Muscle layer of colon (tissue), 2 donors: ENCODE measurements around the gene CBARP.

ENCODE experiments used
- H3K27ac ChIP-seq: one replicate; pipeline ENCODE4 v1.7.0; 2013; ENCODE audit warnings: low read depth, mild to moderate bottlenecking, low read length, moderate library complexity
- H3K27me3 ChIP-seq, 2 donors: one replicate each; pipeline ENCODE4 v1.7.0; 2013; ENCODE audit warnings: low read length in 2 of 2, mild to moderate bottlenecking in 2 of 2; ENCODE audit not compliant: insufficient read depth in 2 of 2, control insufficient read depth in 1 of 2
- H3K36me3 ChIP-seq: one replicate; pipeline ENCODE4 v1.7.0; 2013; ENCODE audit warnings: mild to moderate bottlenecking, low read length; ENCODE audit not compliant: insufficient read depth
- H3K4me1 ChIP-seq: one replicate; pipeline ENCODE4 v1.7.0; 2013; ENCODE audit warnings: mild to moderate bottlenecking, low read length; ENCODE audit not compliant: insufficient read depth
- H3K4me3 ChIP-seq, 2 donors: one replicate each; pipeline ENCODE4 v1.7.0; 2013; ENCODE audit warnings: low read length in 2 of 2, low read depth in 1 of 2, mild to moderate bottlenecking in 1 of 2, moderate library complexity in 1 of 2
- H3K9ac ChIP-seq: one replicate; pipeline ENCODE4 v1.7.0; 2013; ENCODE audit warnings: low read length
- H3K9me3 ChIP-seq: one replicate; pipeline ENCODE4 v1.7.0; 2013; ENCODE audit warnings: mild to moderate bottlenecking, low read length
- donor health status: abdominal sarcoma.
- donor health status: Adenocarcinoma of cecum.

The CBARP gene, protein sequence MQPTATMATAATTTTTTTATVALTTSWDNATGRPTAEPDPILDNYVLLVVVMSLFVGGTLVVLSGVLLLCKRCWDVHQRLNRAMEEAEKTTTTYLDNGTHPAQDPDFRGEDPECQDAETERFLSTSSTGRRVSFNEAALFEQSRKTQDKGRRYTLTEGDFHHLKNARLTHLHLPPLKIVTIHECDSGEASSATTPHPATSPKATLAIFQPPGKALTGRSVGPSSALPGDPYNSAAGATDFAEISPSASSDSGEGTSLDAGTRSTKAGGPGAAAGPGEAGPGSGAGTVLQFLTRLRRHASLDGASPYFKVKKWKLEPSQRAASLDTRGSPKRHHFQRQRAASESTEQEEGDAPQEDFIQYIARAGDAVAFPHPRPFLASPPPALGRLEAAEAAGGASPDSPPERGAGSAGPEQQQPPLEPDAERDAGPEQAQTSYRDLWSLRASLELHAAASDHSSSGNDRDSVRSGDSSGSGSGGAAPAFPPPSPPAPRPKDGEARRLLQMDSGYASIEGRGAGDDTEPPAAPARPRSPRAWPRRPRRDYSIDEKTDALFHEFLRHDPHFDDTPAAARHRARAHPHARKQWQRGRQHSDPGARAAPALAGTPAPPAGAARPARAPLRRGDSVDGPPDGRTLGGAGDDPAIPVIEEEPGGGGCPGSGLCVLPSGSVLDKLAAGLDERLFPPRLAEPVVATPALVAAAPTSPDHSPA

DNA sequence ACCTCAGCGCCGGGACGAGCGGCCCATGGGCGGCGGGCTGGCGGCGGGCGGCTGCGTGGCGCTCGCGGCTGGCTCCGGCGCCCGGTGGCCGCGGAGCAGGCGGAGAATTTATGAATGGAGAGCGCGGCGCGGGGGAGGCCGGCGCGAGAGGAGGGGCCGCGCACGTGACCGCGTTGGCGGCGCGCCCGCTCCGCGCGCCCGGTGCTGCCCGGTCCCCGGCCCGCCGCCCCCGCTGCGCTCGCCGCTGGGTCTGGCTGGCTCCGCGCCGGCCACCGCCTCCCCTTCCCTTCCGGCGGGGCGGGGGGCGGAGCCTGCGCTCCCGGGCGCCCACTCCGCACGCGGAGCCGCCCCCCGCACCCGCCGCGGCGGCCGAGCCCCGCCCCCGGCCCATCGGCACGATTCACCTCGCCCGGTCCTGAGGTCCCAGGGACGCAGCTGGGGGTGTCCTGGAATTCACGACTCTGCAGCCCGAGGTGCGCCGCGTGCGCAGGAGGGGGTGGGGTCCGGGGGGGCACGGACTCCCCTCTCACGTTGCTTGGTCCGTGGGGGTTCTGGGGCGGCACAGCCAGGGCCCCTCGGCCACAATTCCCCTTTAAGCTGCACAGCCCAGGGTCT, at the start of gene CBARP:
Gene CBARP, minus strand, starts transcription at position 252 of the 615 bp plus-strand sequence. CDS start 1,905 bp downstream, outside the sequence.
- H3K27ac ChIP-seq, result peak within 1 kb of the TSS; percentile 71
- no peaks in the 10 kb centered on the region for H3K9me3 ChIP-seq
- H3K9ac ChIP-seq, result no peak within 1 kb of the TSS
- H3K4me1 ChIP-seq, result peaks cover 24% of the 10 kb centered on the region
- H3K4me3 ChIP-seq, result peak within 1 kb of the TSS; percentile 53 to 54
- no peaks in the 10 kb centered on the region for H3K36me3 ChIP-seq
- peaks cover 0 to 8% of the 10 kb centered on the region in 2 donors for H3K27me3 ChIP-seq

GRCh38 chr19:1286487-1287353, 48.9 kb upstream of the CBARP start:
- H3K36me3 ChIP-seq, result no peaks in the 10 kb centered on the region
- no peak overlapping the region for H3K9ac ChIP-seq
- H3K4me1 ChIP-seq, result no peaks in the 10 kb centered on the region
- no peak overlapping the region for H3K27ac ChIP-seq
- no peaks in the 10 kb centered on the region for H3K9me3 ChIP-seq
- H3K4me3 ChIP-seq, result no peak overlapping the region
- peaks cover 9 to 70% of the 10 kb centered on the region in 2 donors for H3K27me3 ChIP-seq

GRCh38 chr19:1285737-1286360, 48.0 kb upstream of the CBARP start, which contains the start of gene EFNA2:
EFNA2 (plus strand) TSS chr19:1285873; CDS start chr19:1286169, 296 bp downstream.
- no peak within 1 kb of the TSS for H3K4me3 ChIP-seq
- no peaks in the 10 kb centered on the region for H3K36me3 ChIP-seq
- H3K27me3 ChIP-seq, result peaks cover 9 to 62% of the 10 kb centered on the region in 2 donors
- no peaks in the 10 kb centered on the region for H3K4me1 ChIP-seq
- H3K27ac ChIP-seq, result no peak within 1 kb of the TSS
- H3K9ac ChIP-seq, result no peak within 1 kb of the TSS
- H3K9me3 ChIP-seq, result no peaks in the 10 kb centered on the region

DNA sequence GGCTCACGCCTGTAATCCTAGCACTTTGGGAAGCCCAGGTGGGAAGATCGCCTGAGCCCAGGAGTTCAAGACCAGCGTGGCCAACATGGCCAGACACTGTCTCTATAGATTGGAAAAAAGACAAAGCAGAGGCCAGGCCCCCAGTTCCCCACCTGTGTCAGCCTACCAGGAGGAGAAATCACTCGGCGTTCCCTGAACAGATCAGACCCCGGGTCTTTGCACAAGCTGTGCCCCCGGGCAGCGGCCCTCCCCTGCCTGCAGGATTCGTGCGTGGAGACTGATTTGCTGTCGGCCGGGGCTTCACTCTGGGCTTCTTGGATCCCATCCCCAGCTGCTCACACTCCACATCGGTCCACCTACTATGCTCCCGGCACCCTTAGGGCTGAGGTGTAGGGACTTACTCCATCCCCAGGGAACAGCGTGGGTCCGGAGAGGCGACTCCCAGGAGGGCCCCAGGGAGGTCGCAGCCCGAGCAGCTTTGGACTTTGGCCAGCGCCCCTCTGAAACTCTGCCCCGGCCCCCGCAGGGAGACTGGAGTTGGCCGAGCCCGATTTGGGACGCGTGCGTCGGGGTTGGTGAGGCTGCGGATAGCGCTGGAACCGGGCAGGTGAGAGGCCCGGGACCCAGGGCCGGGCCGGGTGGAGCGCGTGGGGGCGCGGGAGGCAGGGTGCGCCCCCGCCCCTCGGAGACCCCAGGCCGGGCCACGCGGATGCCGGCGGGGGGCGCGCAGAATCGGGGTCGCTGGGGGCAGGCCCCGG, 47.4 kb upstream of the CBARP start:
- peaks cover 9 to 61% of the 10 kb centered on the region in 2 donors for H3K27me3 ChIP-seq
- H3K9ac ChIP-seq, result no peak overlapping the region
- H3K27ac ChIP-seq, result no peak overlapping the region
- H3K36me3 ChIP-seq, result no peaks in the 10 kb centered on the region
- no peak overlapping the region for H3K4me3 ChIP-seq
- H3K9me3 ChIP-seq, result no peaks in the 10 kb centered on the region
- H3K4me1 ChIP-seq, result no peaks in the 10 kb centered on the region

DNA sequence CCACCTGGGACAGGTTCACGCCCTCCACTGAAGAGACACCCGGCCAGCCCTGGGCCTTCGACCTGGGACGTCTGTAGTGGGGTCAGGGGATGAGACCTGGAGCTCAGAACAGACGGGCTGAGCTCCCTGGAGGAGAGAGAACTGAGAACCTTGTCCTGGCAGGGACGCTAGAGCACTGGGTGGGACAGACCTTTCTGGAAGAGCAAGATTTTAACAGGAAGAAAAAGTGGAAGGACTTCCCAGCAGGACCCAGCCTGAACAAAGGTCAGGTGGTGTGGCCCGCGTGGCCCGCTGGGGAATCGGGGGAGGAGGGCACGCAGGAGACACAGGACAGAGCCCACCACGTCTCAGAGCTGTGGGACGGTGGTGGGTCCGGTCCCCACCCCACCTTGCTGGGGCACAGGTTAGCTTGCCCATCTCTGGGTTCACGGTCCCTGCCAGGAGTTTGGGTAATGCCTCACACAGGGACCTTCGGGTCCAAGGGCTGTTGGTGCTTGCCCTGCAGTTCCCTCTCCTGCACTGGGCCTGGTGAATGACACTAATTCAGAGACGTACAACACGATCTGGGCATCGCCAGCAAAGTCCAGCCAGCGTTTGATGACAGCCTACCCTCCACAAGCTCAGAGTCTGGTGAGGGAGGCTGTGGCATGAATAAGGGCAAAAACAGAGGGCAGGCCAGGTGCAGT, 46.6 kb upstream of the CBARP start:
- Histone ChIP-seq H3K4me1 (no peaks in the 10 kb centered on the region), H3K9me3 (no peaks in the 10 kb centered on the region), H3K4me3 (no peak overlapping the region), H3K27ac (no peak overlapping the region), H3K27me3 (peaks cover 9 to 61% of the 10 kb centered on the region in 2 donors), H3K36me3 (peaks cover 2% of the 10 kb centered on the region), H3K9ac (no peak overlapping the region)

GRCh38 chr19:1283917-1284292, 46.1 kb upstream of the CBARP start:
- Histone ChIP-seq H3K4me3 (no peak overlapping the region), H3K9me3 (no peaks in the 10 kb centered on the region), H3K4me1 (no peaks in the 10 kb centered on the region), H3K27me3 (peaks cover 9 to 55% of the 10 kb centered on the region in 2 donors), H3K27ac (no peak overlapping the region), H3K9ac (no peak overlapping the region), H3K36me3 (peaks cover 7% of the 10 kb centered on the region)

DNA sequence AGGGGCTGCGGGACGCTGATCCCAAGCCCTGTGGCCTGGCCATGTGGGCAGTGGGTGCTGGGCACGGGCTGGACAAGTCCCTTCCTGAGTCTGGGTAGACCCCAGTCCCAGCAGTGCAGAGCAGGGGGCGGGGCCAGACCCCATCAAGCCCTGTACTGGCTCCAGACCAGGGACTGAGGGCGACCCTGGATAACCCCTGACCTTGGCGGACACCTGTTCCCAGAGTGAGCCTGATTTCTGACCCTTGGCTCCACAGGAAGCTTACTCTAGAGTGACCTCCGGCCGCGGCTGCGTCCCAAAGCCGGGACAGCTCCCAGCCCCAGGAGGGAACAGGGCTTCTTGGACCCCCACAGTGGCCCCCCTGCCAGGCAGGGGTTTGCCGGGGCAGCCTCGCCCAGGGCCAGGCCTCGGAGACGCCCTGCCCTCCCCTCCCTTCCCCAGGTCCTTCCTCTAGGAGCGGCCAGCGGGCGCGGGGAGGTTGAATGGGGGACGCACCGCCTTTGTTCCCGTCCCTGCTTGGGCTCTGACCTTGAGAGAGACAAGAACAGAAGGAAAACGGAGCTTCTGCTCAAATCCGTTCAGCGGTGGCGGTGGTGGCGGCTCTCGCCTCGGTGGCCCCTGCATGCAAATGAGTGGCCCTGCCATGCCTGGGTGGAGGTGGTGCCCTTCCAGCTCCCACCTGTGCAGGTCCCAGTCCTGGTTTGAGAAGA, 45.6 kb upstream of the CBARP start:
- Histone ChIP-seq H3K36me3 (peaks cover 10% of the 10 kb centered on the region), H3K9me3 (no peaks in the 10 kb centered on the region), H3K9ac (no peak overlapping the region), H3K27me3 (peaks cover 9 to 50% of the 10 kb centered on the region in 2 donors), H3K4me1 (no peaks in the 10 kb centered on the region), H3K27ac (no peak overlapping the region), H3K4me3 (no peak overlapping the region)

GRCh38 chr19:1282588-1283206, 44.9 kb upstream of the CBARP start:
- Histone ChIP-seq H3K36me3 (peaks cover 10% of the 10 kb centered on the region), H3K4me1 (no peaks in the 10 kb centered on the region), H3K4me3 (no peak overlapping the region), H3K27me3 (peaks cover 9 to 43% of the 10 kb centered on the region in 2 donors), H3K27ac (no peak overlapping the region), H3K9ac (no peak overlapping the region), H3K9me3 (no peaks in the 10 kb centered on the region)

GRCh38 chr19:1281569-1282287, 43.9 kb upstream of the CBARP start:
- Histone ChIP-seq H3K4me1 (peaks cover 1% of the 10 kb centered on the region), H3K27ac (no peak overlapping the region), H3K36me3 (peaks cover 10% of the 10 kb centered on the region), H3K9me3 (no peaks in the 10 kb centered on the region), H3K4me3 (no peak overlapping the region), H3K27me3 (peaks cover 9 to 34% of the 10 kb centered on the region in 2 donors), H3K9ac (no peak overlapping the region)
